Neural progenitor cell (in vitro differentiated cells): ENCODE data around the gene MICAL2. TPM values are rescaled to one million over a fixed set of nuclear protein-coding genes. Genes with fewer than 3 reads are reported as not detected.
A peak's percentile ranks its signal among the peaks of the same experiment; 100 is the strongest.

Experiments
- DNase-seq: peaks from one replicate; pipeline ENCODE4 v3.0.0-alpha.2; 2016; ENCODE audit warnings: low spot score
- H2AFZ ChIP-seq: fragments of 200-600 bp; sonication (generic); replicated peaks from 2 replicates; pipeline ENCODE4 v1.6.1; 2016; ENCODE audit warnings: antibody characterized with exemption
- H3F3A ChIP-seq: fragments of 200-600 bp; sonication (generic); 2 replicates; pipeline ENCODE4 v1.6.1; 2016; ENCODE audit warnings: antibody characterized with exemption, low read depth
- H3K27ac ChIP-seq: fragments of 200-600 bp; sonication (generic); 2 replicates; pipeline ENCODE4 v1.5.1; 2016; ENCODE audit warnings: mild to moderate bottlenecking
- H3K27me3 ChIP-seq: fragments of 200-600 bp; sonication (generic); 2 replicates; pipeline ENCODE4 v1.6.1; 2016; ENCODE audit warnings: mild to moderate bottlenecking, moderate library complexity
- H3K36me3 ChIP-seq: fragments of 200-600 bp; sonication (generic); 2 replicates; pipeline ENCODE4 v1.5.1; 2016
- H3K4me1 ChIP-seq: fragments of 200-600 bp; sonication (generic); 2 replicates; pipeline ENCODE4 v1.6.1; 2016; ENCODE audit warnings: mixed run types
- H3K4me2 ChIP-seq: fragments of 200-600 bp; sonication (generic); 2 replicates; pipeline ENCODE4 v1.6.1; 2016
- H3K4me3 ChIP-seq: fragments of 200-600 bp; sonication (generic); 2 replicates; pipeline ENCODE4 v1.5.1; 2016
- H3K79me2 ChIP-seq: fragments of 200-600 bp; sonication (generic); 2 replicates; pipeline ENCODE4 v1.6.1; 2016; ENCODE audit warnings: low read depth
- H3K9ac ChIP-seq: fragments of 200-600 bp; sonication (generic); 2 replicates; pipeline ENCODE4 v1.6.1; 2016
- H3K9me3 ChIP-seq: fragments of 200-600 bp; sonication (generic); 2 replicates; pipeline ENCODE4 v1.5.1; 2016; ENCODE audit warnings: low read depth
- H4K20me1 ChIP-seq: fragments of 200-600 bp; sonication (generic); 2 replicates; pipeline ENCODE4 v1.6.1; 2016; ENCODE audit warnings: low read depth
- H3K27ac Mint-ChIP-seq: 3 replicates; pipeline ENCODE4 v1.8.0; 2021; ENCODE audit warnings: mixed read lengths
- H3K27me3 Mint-ChIP-seq: 2 replicates; pipeline ENCODE4 v1.8.0; 2022; ENCODE audit warnings: low read depth, mild to moderate bottlenecking, inconsistent platforms, moderate library complexity, mixed read lengths; ENCODE audit not compliant: insufficient read depth
- H3K36me3 Mint-ChIP-seq: 3 replicates; pipeline ENCODE4 v1.8.0; 2021; ENCODE audit warnings: mixed read lengths
- H3K4me1 Mint-ChIP-seq: 3 replicates; pipeline ENCODE4 v1.8.0; 2021; ENCODE audit warnings: mixed read lengths
- H3K4me3 Mint-ChIP-seq: 3 replicates; pipeline ENCODE4 v1.8.0; 2021; ENCODE audit warnings: mild to moderate bottlenecking, moderate library complexity, mixed read lengths
- H3K9me3 Mint-ChIP-seq: 3 replicates; pipeline ENCODE4 v1.8.0; 2020; ENCODE audit warnings: mixed read lengths
- CTCF ChIP-seq: fragments of 200-600 bp; sonication (generic); IDR thresholded peaks from 2 replicates; pipeline ENCODE4 v1.5.1; 2017; ENCODE audit warnings: antibody characterized with exemption, mild to moderate bottlenecking
- EZH2 ChIP-seq: fragments of 200-600 bp; sonication (generic); IDR thresholded peaks from 2 replicates; pipeline ENCODE4 v1.6.1; 2017; ENCODE audit warnings: antibody characterized with exemption, mild to moderate bottlenecking, moderate library complexity
- EZH2phosphoT487 ChIP-seq: fragments of 200-600 bp; sonication (generic); IDR thresholded peaks from 2 replicates; pipeline ENCODE4 v1.6.1; 2017; ENCODE audit warnings: antibody characterized with exemption
- total RNA-seq: library from RNA; depleted of rRNA; stranded (reverse); fragments of >200 nt; gene quantifications from 2 replicates; pipeline ENCODE4 v1.2.3, GENCODE V29; 2015; ENCODE audit warnings: low replicate concordance

MICAL2 gene
- total RNA-seq, 1 donor from 2014 or later, result 0.60 TPM

GRCh38 chr11:12109591-12110196 is 696 bp upstream of the MICAL2 start:
- Mint-ChIP-seq H3K27ac (no peak overlapping the region), H3K4me1 (peaks cover 8% of the 10 kb centered on the region), H3K4me3 (peak overlapping the region; percentile 82), H3K27me3 (peaks cover 26% of the 10 kb centered on the region), H3K9me3 (no peaks in the 10 kb centered on the region), H3K36me3 (no peaks in the 10 kb centered on the region)
- peak overlapping the region; percentile 44 for H3K4me3 ChIP-seq
- H3K27me3 ChIP-seq, result peaks cover 43% of the 10 kb centered on the region
- H2AFZ ChIP-seq, result no peak overlapping the region
- no peaks in the 10 kb centered on the region for H3K36me3 ChIP-seq
- H3F3A ChIP-seq, result peaks cover 10% of the 10 kb centered on the region
- peak overlapping the region; percentile 83 for H3K4me2 ChIP-seq
- H3K79me2 ChIP-seq, result no peaks in the 10 kb centered on the region
- no peak overlapping the region for H3K9ac ChIP-seq
- no peak for TF ChIP-seq CTCF
- no peak for TF ChIP-seq EZH2phosphoT487
- TF ChIP-seq EZH2, result no peak
- H3K9me3 ChIP-seq, result no peaks in the 10 kb centered on the region
- DNase-seq, result no peak
- H3K27ac ChIP-seq, result no peak overlapping the region
- peaks cover 8% of the 10 kb centered on the region for H3K4me1 ChIP-seq
- H4K20me1 ChIP-seq, result peaks cover 6% of the 10 kb centered on the region

GRCh38 chr11:12110714-12111548 is 541 bp downstream of the MICAL2 start:
- Histone ChIP-seq H2AFZ (peak overlapping the region; percentile 47), H3K27ac (no peak overlapping the region)
- peaks cover 21% of the 10 kb centered on the region for H3K27me3 Mint-ChIP-seq

More at GRCh38 chr11:12110714-12111548, 541 bp downstream of the MICAL2 start:
- Histone ChIP-seq H3K4me2 (peak overlapping the region; percentile 83), H3K9me3 (no peaks in the 10 kb centered on the region), H3K4me1 (peaks cover 8% of the 10 kb centered on the region), H3K36me3 (no peaks in the 10 kb centered on the region), H3F3A (peaks cover 10% of the 10 kb centered on the region), H3K4me3 (peak overlapping the region; percentile 44), H3K27me3 (peaks cover 43% of the 10 kb centered on the region), H4K20me1 (peaks cover 6% of the 10 kb centered on the region), H3K9ac (no peak overlapping the region), H3K79me2 (no peaks in the 10 kb centered on the region)
- H3K4me3 Mint-ChIP-seq, result peak overlapping the region; percentile 79
- TF ChIP-seq CTCF (no peak), EZH2 (peak; percentile 55), EZH2phosphoT487 (no peak)
- DNase-seq, result peak; percentile 63
- no peak overlapping the region for H3K27ac Mint-ChIP-seq
- H3K36me3 Mint-ChIP-seq, result no peaks in the 10 kb centered on the region
- H3K9me3 Mint-ChIP-seq, result no peaks in the 10 kb centered on the region
- H3K4me1 Mint-ChIP-seq, result peaks cover 8% of the 10 kb centered on the region
